GM18868 (cell line): Measurements from ENCODE around the gene FES.

Experiments used
- ATAC-seq: cut with Tn5 transposase; IDR thresholded peaks from one replicate; pipeline ENCODE4 v1.9.1; 2021; ENCODE audit warnings: mild to moderate bottlenecking, moderate library complexity; ENCODE audit not compliant: unreplicated experiment

FES gene

DNA sequence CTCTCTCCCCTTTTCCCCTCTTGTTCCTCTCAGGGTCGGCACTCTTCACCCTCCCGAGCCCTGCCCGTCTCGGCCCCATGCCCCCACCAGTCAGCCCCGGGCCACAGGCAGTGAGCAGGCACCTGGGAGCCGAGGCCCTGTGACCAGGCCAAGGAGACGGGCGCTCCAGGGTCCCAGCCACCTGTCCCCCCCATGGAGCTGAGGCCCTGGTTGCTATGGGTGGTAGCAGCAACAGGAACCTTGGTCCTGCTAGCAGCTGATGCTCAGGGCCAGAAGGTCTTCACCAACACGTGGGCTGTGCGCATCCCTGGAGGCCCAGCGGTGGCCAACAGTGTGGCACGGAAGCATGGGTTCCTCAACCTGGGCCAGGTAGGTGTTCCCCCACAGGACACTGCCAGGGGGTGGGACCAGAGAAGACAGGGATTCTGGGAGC, 8.7 kb upstream of the FES start:
- no peak for ATAC-seq

DNA sequence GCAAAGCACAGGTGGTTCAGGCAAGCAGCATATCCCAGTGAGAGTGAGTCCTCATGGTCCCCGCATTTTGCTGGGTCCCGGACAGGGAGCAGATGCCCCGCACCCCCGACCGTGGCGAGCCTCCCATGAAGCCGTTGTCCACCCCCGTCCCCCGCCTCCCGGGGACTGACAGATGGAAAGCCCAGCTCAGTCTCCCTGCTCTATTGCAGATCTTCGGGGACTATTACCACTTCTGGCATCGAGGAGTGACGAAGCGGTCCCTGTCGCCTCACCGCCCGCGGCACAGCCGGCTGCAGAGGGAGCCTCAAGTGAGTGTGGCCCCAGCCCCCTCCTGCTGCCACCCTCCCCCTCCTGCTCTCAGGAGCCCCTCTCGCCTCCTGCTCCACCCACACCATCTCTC, 8.3 kb upstream of the FES start:
- no peak for ATAC-seq

DNA sequence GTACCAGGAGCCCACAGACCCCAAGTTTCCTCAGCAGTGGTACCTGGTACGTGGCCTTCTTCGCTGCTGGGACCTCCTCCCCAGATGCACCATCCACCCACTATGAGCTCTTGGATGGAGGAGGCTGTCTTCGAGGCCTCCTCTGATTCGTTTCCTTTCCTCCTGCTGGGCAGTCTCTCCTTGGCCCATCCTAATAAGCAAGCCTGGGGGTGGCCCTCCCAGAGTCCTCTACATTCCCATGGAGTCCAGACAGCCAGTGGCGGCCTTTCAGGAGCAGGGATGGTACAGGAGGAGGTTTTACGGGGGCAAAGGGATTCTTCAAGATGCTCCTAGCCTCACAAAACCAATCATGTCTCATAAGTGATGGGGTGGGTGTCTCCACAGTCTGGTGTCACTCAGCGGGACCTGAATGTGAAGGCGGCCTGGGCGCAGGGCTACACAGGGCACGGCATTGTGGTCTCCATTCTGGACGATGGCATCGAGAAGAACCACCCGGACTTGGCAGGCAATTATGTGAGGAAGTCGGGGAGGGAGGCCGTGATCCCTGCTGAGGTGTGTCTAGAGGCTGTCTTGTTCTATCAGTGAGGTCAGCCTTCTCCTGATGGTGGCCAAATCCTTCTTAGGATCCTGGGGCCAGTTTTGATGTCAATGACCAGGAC, 7.7 kb upstream of the FES start:
- ATAC-seq, result no peak

DNA sequence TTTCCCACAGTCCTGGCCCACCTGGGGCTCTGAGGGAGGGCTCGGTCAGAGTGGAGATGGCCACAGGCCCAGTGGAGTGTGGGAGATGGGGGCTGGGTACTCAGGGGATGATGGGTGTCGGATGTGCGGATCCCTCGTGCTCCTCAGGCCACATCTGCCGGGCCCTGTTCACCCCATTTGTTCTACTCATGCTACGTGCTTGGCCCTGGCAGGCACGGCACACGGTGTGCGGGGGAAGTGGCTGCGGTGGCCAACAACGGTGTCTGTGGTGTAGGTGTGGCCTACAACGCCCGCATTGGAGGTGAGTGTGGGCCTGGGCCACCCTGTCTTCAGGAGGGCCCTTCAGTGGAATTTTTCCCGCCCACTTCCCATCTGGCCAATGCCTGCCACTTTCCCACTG, 7.0 kb upstream of the FES start:
- no peak for ATAC-seq

GRCh38 chr15:90877996-90878395, 6.3 kb upstream of the FES start:
- ATAC-seq, result no peak

DNA sequence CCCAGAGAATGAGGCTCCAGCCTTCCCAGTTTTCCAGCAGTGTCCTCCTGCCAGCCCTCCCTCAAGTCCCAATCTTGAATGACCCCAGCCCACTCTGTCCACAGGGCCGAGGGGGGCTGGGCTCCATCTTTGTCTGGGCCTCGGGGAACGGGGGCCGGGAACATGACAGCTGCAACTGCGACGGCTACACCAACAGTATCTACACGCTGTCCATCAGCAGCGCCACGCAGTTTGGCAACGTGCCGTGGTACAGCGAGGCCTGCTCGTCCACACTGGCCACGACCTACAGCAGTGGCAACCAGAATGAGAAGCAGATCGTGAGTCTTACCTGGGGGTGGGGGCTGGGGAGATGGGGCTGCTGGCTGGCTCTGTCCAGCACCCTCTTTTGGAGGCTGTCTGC, 5.6 kb upstream of the FES start:
- no peak for ATAC-seq

GRCh38 chr15:90879730-90880366, 4.5 kb upstream of the FES start:
- no peak for ATAC-seq

DNA sequence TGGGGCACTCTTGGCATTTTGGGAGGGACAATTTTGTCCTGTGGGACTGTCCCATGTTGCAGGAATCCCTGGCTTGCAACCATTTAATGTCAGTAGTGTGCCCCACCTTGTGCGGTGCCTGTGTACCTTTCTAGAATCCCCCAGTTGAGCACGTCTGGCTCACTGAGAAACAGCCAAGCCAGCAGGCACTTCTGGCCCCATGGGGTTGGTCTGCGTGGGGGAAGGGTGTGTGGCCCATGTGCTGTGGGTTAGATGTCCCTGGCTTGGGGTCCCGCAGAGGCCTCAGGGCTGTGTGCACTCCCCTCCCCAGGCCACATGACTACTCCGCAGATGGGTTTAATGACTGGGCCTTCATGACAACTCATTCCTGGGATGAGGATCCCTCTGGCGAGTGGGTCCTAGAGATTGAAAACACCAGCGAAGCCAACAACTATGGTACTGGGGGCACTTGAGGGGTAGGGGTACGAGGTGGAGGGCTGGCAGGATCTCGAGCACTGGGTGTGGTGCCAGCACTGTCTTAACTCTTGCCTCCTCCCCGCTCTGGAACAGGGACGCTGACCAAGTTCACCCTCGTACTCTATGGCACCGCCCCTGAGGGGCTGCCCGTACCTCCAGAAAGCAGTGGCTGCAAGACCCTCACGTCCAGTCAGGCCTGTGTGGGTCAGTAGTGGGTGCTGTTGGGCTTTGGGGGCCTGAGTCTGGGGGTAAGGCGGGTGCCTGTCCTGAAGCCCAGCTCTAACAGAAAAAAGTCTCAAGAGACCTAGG, 3.7 kb upstream of the FES start:
- no peak for ATAC-seq

GRCh38 chr15:90881181-90881977, 2.9 kb upstream of the FES start:
- no peak for ATAC-seq

- ATAC-seq, result no peak
These were observed 2.2 kb upstream of the FES start for GRCh38 chr15:90881978-90882721.

GRCh38 chr15:90882781-90883525, 1.4 kb upstream of the FES start:
- no peak for ATAC-seq

DNA sequence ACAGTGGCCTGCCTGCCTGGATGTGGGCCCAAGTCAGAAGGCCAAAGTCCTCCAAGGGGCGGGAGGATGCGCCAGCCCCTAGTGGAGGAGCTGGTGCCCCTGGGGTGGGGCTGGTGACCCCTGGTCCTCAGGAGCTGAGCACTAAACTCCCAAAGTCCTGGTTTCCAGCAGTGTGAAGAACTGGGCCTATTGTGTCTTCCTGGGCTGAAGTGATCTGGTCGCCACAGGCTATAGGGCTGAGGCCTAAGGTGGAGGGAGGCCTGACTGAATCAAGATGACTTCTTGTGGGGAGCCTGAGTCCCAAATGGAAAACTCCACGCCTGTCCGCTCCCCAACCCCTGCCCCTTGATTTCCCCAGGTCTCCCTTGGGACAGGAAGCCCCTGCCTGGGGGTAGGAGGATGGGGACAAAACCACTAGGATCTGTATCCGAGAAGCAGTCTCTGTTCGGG, 753 bp upstream of the FES start:
- no peak for ATAC-seq

- ATAC-seq, result no peak
These were observed 571 bp downstream of the FES start for GRCh38 chr15:90884719-90885431.

- no peak for ATAC-seq
These were observed 1.4 kb downstream of the FES start for GRCh38 chr15:90885432-90886290.

DNA sequence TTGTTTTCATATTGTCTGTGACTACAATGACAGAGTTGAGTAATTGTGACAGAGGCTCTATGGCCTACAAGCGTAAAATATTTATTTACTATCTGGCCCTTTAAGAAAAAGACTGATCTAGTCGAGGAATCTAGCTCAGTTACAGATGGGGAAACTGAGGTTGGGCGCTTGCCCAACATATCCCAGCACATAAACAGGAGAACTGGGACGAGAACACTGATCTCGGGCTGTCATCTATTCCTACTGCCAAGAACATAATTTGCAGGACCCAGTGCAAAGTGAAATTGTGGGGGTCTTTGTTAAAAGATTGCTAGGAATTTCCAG, 1.9 kb downstream of the FES start:
- no peak for ATAC-seq

GRCh38 chr15:90887037-90887481, 2.8 kb downstream of the FES start:
- ATAC-seq, result no peak

GRCh38 chr15:90889313-90889730, 5.0 kb downstream of the FES start:
- no peak for ATAC-seq

DNA sequence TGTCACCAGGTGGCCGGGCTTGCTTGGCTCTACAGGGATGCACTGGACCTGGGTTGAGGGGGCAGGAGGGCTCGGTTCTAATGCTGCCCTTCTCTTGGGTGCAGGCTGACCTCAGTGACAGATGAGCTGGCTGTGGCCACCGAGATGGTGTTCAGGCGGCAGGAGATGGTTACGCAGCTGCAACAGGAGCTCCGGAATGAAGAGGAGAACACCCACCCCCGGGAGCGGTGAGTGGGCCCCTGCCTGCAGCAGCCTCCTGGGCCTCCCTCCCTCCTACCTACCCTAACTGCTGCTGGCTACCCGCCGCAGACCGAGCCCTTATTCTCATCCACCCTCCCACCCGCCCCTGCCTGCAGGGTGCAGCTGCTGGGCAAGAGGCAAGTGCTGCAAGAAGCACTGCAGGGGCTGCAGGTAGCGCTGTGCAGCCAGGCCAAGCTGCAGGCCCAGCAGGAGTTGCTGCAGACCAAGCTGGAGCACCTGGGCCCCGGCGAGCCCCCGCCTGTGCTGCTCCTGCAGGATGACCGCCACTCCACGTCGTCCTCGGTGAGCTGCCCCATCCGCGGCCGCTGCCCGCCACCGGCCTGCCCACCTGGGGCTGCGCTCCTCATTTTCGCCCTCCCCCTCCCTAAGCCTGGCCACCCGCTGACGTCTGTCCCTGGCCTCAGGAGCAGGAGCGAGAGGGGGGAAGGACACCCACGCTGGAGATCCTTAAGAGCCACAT, 5.6 kb downstream of the FES start:
- no peak for ATAC-seq
